ENCODE data around the gene CTNND2.

- TF ChIP-seq CTCF (IDR thresholded peaks at IDR 0.05 in 4 of 5, conservative IDR thresholded peaks at IDR 0.05 in 1 of 5) = no peak
- no peak for TF ChIP-seq POLR2A (IDR thresholded peaks at IDR 0.05)
These were observed 372.3 kb downstream of the CTNND2 start for GRCh38 chr5:11531811-11532555.
